NCI-H2196 (cell line): ENCODE data around the gene SLC15A4.

Source experiments
- DNase-seq: peaks from one replicate; lab custom pipeline; 2025; ENCODE audit not compliant: unreplicated experiment; lab: John Stamatoyannopoulos, UW

The SLC15A4 gene

DNA sequence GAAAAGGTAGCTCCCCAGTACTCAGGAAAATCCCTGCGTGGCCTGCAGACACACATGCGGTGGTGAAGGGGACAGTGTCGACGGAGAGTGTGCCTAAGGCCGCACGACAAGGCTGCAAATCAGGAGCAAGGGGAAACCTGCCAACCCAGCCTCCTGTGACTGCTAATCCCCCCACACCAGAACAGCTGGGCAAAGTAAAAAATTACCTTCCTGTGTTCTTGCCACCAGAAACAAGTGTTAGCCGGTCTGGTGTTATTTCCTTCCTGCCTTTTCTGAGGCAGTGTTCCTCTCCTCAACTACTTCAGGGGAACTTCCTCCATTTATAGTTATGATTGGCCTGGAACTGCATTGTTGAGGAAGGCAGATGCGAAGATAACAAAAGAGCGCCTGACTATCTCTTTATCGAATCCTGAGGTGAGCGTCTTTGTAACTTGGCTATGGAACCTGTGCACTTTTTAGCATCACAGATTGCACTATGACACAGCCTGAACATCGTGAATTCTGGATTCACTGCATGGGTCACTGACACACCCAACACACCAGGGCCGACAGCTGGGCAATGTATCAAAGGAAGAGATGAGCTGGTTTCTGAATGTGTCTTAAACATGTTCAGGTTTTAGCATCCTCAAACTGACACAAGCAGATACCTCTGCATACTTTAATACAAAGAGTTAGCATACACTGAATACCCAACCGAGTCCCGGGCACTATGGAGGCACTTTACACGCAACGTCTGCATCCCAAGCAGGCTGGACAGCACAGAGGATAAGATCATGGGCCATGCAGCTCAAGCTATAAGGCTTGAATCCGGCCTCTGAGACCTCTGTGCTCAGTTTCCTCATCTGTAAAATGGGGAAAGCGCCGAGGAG is 28.9 kb downstream of the SLC15A4 start:
- DNase-seq, result no peak

DNA sequence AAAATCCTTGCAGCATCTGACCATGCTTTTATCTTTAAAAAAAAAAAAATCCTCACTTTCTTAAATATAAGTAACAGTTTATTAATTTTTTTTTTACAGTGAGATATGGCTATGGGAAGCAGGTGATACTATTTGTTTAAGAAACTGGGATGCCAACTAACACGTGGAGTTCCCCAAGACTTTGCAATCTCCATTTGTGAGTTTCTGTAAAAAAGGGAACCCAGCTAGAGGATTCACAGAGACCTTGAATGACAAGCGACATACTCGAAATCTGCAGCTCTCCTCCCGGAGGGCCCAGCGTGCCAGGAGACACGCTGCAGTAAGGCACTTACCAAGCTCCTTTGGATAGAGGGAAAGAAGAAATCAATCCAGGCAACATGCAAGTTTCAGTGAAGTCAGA is 30.1 kb downstream of the SLC15A4 start:
- no peak for DNase-seq

- DNase-seq, result no peak
These were observed 30.9 kb downstream of the SLC15A4 start for GRCh38 chr12:128792881-128793280.

- DNase-seq, result no peak
These were observed 31.4 kb downstream of the SLC15A4 start for GRCh38 chr12:128792398-128792797.

DNA sequence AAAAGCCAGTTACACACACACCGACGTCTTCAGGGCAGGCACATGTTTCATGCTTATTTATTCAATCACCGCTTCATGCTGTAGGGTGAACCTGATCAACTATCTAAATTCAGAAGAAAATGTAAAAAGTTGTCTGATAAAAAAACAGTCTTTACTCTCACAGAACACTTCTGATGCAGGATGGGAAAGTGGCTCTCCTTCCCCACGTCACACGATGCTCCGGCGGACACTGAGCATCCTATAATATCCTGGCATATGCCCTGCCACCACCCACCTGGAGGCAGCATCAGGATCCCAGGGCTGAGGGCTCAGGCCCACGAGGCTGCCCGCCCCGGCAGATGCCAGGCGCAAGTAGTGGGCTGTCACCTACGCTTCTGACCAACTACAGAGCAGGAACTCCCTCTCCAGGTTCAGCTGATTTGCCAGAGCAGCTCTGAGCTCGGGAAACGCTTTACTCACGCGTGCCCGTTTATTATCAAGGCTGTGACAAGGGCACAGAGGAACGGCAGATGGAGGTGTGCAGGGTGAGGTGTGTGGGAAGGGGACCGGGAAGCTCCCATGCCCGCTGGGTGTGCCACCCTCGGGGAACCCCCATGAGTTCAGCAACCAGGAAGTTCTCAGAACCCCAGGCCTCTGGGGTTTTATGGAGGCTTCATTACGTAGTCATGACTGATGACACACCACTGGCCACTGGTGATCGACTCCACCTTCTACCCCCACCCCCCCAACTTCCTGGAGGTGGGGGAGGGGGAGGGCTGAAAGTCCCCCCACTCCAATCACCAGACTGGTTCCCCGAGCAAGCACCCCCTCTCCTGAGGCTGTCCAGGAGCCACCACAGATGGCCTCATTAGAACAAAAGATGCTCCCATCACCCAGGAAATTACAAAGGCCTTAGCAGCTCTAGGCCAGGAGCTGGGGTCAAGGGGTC is 32.1 kb downstream of the SLC15A4 start:
- no peak for DNase-seq

DNA sequence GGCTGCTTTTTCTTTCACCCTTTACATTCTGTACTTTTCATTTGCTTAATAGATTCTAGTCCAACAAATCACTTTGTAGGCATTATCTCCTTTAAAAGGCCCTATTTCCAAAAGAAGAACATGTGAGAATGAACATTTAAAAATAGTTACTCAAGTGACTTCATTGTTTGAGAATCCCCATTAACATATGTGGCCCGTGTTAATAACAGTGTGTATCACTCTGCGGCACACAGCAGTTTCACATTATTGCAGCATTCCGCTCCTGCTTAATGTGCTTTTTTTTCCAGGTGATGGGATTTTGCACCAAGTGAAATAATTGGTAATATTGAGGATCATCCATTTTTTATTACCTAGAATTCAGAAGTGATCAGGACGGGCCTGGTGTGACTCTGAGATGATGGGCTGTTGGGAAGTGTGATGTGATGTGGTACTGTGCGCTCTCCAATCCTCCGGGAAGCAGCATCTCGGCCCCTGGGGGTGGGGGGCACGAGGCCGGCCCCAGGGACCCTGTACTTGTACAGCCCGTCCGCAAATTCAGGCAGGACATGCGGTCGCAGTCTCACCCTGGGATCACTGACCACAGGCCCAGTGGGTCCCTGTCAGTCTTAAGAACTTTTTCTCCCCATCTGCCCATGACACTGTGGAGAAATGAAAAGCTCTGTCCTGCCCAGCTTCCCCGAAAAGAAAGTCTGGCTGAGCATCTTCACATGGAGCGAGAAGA is 32.9 kb downstream of the SLC15A4 start:
- no peak for DNase-seq

DNA sequence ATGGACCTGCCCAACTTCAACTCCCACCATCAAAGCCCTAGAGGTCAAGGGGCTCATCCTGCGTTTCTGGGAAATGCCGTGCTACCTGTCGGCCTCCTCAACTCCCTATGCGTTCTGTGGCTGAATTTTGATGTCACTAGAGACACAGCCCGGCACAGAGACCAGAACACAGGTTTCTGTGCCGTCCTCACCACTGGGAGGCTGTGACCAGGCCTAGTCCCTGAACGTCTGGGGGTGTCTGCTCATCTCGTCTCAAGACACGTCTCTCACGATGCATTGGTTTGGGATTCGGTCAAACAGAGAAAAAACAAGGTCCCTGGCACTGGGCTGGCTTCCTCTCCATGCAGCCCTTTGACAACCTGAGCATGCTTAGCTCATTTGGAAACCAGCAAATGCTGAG is 33.5 kb downstream of the SLC15A4 start:
- DNase-seq, result no peak

DNA sequence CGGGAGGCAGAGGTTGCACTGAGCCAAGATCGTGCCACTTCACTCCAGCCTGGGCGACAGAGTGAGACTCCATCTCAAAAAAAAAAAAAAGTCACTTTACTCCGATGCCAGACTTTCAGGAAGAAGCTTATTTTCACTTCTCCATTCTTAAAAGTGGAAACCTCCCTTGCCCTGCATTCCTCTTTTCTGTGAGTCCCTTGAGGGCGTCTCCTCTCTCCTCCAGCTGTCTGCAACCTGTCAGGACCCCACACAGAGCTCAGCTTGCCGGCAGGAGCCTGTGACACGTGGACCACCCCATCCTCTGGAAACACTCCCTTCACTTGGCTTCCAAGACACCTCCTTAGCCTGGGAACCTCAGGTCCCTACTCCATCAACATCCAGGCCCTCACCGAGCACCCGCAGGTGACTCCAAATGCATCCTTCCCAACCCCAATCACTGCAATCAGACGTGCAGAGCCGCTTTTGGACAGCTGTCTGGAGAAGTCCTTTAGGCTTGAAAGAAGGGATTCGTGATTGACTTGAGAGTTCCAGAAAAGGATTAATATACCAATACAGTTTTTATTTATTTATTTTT is 34.3 kb downstream of the SLC15A4 start:
- no peak for DNase-seq

GRCh38 chr12:128787827-128788226 is 35.9 kb downstream of the SLC15A4 start:
- DNase-seq, result no peak

DNA sequence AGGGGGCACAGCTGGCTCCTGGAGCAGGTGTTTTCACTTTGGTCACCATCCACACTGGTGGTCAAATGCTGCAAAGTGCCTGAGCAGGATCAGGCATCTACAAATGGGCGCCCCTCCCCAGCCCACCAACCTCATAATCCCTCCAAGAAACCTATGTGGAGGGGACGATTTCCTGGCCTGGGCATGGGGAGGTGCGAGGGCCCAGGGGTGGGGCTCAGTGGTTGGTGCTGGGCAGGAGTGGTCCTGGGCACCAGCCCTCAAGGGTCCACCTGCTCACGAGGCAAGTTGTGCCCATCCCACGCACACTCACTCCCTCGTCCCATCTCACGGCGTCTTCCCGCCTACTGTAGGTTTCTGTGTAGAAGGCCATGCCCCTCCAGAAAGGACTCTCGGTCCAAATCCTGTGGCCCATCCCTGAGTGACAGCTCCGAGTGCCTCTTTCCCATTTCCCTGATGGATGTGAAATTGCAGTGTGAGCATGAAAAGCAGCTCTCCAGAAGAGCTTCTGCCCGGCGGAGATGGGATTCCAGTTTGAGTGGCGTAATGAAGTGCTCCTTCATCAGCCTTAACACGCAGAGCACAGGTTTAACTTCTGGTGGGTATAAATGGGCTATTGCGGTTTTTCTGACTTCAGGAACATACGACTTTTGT is 36.9 kb downstream of the SLC15A4 start:
- no peak for DNase-seq

GRCh38 chr12:128784030-128784760 is 39.6 kb downstream of the SLC15A4 start:
- DNase-seq, result no peak

GRCh38 chr12:128783129-128783574 is 40.6 kb downstream of the SLC15A4 start:
- DNase-seq, result no peak

DNA sequence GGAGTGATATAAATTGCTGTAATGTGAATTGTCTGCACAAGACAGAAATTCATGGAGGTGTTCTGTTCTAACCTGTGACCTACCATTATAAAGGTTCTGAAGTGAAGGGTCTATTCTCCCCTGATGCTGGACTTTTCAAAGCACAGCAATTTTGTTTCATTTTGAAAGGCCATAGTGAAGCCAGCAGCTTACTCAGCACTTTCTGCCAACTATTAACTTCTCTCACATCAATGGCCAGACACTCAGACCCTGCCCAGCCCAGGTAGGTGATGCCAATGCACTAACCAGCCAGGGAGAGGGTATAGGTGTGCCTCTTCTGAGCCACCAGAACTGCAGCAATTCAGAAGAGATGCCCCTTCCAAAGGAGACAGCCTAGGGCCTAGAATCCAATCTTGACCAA is 43.9 kb downstream of the SLC15A4 start:
- DNase-seq, result no peak

- no peak for DNase-seq
These were observed 51.5 kb downstream of the SLC15A4 start for GRCh38 chr12:128772249-128772648.

DNA sequence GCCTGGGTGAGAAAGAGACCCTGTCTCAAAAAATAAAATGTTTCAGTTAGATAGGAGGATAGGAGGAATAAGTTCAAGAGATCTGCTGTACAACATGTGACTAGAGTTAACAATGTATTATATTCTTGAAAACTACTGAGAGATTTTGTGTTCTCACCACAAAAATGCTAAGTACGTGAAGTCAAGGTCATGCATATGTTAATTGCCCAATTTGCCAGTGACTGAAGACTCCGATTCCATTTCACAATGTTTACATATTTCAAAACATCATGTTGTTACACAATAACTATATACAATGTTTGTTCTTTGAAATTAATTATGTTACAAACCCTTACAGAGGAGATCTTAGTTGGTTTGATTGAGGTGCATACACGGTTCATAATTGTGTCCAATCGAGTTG is 52.1 kb downstream of the SLC15A4 start:
- DNase-seq, result no peak

- no peak for DNase-seq
These were observed 56.2 kb downstream of the SLC15A4 start for GRCh38 chr12:128767518-128767917.

GRCh38 chr12:128766738-128767501 is 56.8 kb downstream of the SLC15A4 start:
- DNase-seq, result no peak

DNA sequence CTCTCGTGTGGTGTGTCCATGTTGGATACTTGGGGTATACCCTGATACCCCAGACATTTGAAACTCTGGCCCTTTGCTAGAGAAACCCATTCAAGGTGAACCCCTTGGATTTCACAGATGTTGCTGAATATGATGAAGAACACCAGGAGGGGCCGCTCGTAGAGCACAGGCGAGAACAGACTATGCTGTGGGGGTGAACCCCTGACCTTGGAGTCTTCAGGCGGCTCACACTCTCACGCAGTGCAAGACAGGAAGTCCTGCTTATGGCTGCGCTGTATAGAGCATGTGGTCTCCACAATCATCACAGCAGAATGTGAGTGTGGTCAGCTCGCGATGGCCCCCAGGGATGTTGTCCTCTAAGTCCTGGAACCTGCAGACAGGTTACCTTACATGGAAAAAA is 60.4 kb downstream of the SLC15A4 start:
- DNase-seq, result no peak

DNA sequence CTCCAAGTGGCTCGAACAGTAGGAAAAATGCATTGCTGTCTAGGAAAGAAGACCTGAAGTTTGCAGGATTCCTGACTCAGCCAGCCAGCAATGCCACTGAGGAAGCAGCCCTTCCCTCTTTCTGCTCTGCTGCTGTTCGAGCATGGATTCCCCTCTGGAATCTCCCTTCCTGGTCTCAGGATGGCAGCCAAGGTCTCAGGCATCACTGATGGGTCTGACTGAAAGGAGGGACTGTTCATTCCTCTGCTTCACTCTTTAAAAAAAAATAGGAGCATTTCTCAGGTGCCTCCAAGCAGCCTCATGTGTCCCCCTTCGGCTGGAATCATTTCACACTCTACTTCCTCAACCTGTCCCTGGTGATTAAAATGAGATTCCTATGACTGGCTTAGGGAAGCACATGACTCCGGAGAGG is 62.4 kb downstream of the SLC15A4 start:
- DNase-seq, result no peak
